Breast epithelium (tissue), 3 donors: ENCODE results near the gene CELF1.
"Not testable (repeated sequence)": the region's sequence is repeated elsewhere in the genome, so short reads cannot be mapped to it uniquely, and the experiment has no call there.

Experiments used
- POLR2AphosphoS5 ChIP-seq, 3 donors: sonication (generic); formaldehyde crosslinking; IDR thresholded peaks; one replicate each; pipeline ENCODE4 v1.6.1; 2017; ENCODE audit warnings: antibody characterized with exemption in 3 of 3
- TF ChIP-seq, protein P1 (sequence below), 3 donors: fragments of 450-650 bp; IDR thresholded peaks; one replicate each; pipeline ENCODE4 v1.5.1; 2016 to 2017; ENCODE audit warnings: antibody characterized with exemption in 3 of 3, mild to moderate bottlenecking in 3 of 3, moderate library complexity in 3 of 3

DNA sequence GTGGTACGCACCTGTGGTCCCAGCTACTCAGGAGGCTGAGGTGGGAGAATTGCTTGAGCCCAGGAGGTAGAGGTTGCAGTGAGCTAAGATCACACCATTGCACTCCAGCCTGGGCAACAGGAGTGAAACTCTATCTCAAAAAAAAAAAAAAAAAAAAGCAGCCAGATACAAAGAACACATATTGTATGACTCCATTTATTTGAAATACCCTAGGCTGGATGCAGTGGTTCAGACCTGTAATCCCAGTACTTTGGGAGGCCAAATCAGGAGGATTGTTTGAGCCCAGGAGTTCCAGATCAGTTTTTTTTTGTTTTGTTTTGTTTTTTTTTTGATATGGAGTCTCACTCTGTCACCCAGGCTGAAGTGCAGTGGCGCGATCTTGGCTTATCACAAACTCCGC lies 9.5 kb upstream of the CELF1 start:
- TF ChIP-seq, protein P1, sequence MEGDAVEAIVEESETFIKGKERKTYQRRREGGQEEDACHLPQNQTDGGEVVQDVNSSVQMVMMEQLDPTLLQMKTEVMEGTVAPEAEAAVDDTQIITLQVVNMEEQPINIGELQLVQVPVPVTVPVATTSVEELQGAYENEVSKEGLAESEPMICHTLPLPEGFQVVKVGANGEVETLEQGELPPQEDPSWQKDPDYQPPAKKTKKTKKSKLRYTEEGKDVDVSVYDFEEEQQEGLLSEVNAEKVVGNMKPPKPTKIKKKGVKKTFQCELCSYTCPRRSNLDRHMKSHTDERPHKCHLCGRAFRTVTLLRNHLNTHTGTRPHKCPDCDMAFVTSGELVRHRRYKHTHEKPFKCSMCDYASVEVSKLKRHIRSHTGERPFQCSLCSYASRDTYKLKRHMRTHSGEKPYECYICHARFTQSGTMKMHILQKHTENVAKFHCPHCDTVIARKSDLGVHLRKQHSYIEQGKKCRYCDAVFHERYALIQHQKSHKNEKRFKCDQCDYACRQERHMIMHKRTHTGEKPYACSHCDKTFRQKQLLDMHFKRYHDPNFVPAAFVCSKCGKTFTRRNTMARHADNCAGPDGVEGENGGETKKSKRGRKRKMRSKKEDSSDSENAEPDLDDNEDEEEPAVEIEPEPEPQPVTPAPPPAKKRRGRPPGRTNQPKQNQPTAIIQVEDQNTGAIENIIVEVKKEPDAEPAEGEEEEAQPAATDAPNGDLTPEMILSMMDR (IDR thresholded peaks at IDR 0.05), result not testable (repeated sequence)
- not testable (repeated sequence) for TF ChIP-seq POLR2AphosphoS5 (IDR thresholded peaks at IDR 0.05)
